Activated naive CD4-positive, alpha-beta T cell treated with anti-CD3 and anti-CD28 coated beads, Interleukin-2, amount 50 U/mL, for 16 hours (primary cell): ENCODE measurements around the gene NUP133.
"Not testable (repeated sequence)": the region's sequence is repeated elsewhere in the genome, so short reads cannot be mapped to it uniquely, and the experiment has no call there.

Experiments
- DNase-seq: peaks from one replicate; pipeline ENCODE4 v3.0.0-alpha.2; 2020

The NUP133 gene

GRCh38 chr1:229507951-229508822, at the start of gene NUP133:
Gene NUP133, minus strand, starts transcription at chr1:229508341. Its CDS starts 92 bp downstream, at chr1:229508249.
- DNase-seq = peak; percentile 99

GRCh38 chr1:229557200-229557850, 49.2 kb upstream of the NUP133 start:
- no peak for DNase-seq

- no peak for DNase-seq
Measured at GRCh38 chr1:229554886-229555621, 46.9 kb upstream of the NUP133 start.

GRCh38 chr1:229553621-229554130, 45.5 kb upstream of the NUP133 start:
- no peak for DNase-seq

GRCh38 chr1:229552732-229553131, 44.6 kb upstream of the NUP133 start:
- no peak for DNase-seq

GRCh38 chr1:229550812-229551567, 42.8 kb upstream of the NUP133 start:
- DNase-seq = no peak

GRCh38 chr1:229547542-229547941, 39.4 kb upstream of the NUP133 start:
- DNase-seq = no peak

GRCh38 chr1:229544587-229544986, 36.4 kb upstream of the NUP133 start:
- no peak for DNase-seq

- DNase-seq = no peak
Measured at GRCh38 chr1:229539863-229540506, 31.8 kb upstream of the NUP133 start.

GRCh38 chr1:229538945-229539344, 30.8 kb upstream of the NUP133 start:
- no peak for DNase-seq

- DNase-seq = no peak
Measured at GRCh38 chr1:229537894-229538293, 29.8 kb upstream of the NUP133 start.

GRCh38 chr1:229536982-229537381, 28.8 kb upstream of the NUP133 start:
- no peak for DNase-seq

GRCh38 chr1:229535230-229535629, 27.1 kb upstream of the NUP133 start:
- no peak for DNase-seq

- no peak for DNase-seq
Measured at GRCh38 chr1:229531326-229531725, 23.2 kb upstream of the NUP133 start.

- DNase-seq = no peak
Measured at GRCh38 chr1:229529639-229530038, 21.5 kb upstream of the NUP133 start.

- DNase-seq = no peak
Measured at GRCh38 chr1:229526695-229527094, 18.6 kb upstream of the NUP133 start.

- DNase-seq = no peak
Measured at GRCh38 chr1:229523052-229523451, 14.9 kb upstream of the NUP133 start.

GRCh38 chr1:229514578-229515275, 6.6 kb upstream of the NUP133 start:
- DNase-seq = peak; percentile 62

GRCh38 chr1:229511625-229512024, 3.5 kb upstream of the NUP133 start:
- DNase-seq = not testable (repeated sequence)

- not testable (repeated sequence) for DNase-seq
Measured at GRCh38 chr1:229511201-229511600, 3.1 kb upstream of the NUP133 start.

GRCh38 chr1:229509576-229509975, 1.4 kb upstream of the NUP133 start:
- no peak for DNase-seq
